Hepatocyte (in vitro differentiated cells): ENCODE results near the gene SLU7.

Source experiments
- EZH2 ChIP-seq: fragments of 200-600 bp; sonication (generic); IDR thresholded peaks from 2 replicates; pipeline ENCODE4 v1.6.1; 2016; ENCODE audit warnings: antibody characterized with exemption, mild to moderate bottlenecking, borderline replicate concordance
- EZH2phosphoT487 ChIP-seq: fragments of 200-600 bp; sonication (generic); IDR thresholded peaks from one replicate; pipeline ENCODE4 v1.6.1; 2018; ENCODE audit warnings: antibody characterized with exemption, mild to moderate bottlenecking, low read depth, moderate library complexity; ENCODE audit not compliant: unreplicated experiment, severe bottlenecking
- TF ChIP-seq, protein P1 (sequence below): fragments of 200-600 bp; sonication (generic); IDR thresholded peaks from 2 replicates; pipeline ENCODE4 v1.5.1; 2016; ENCODE audit warnings: antibody characterized with exemption, mild to moderate bottlenecking; ENCODE audit not compliant: poor library complexity

DNA sequence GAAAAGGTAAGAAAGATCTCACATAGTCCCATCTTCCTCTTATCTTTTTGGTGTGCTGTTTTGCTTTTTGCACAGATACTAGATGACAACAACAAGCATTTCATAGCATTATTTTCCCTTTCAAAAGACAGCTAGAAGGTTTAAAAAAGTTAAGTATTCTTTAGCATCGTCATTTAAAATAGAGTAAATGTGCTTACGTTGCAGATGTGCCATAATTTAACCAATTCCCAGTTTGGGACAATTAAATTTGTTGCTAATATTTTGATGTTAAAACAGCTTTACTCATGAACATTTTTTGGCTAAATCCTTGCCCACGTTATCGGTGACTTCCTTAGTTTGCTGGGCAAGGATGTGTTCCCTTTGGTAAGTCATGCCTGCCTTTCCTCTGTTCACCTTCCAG lies 44.3 kb upstream of the SLU7 start:
- TF ChIP-seq EZH2phosphoT487 = no peak
- TF ChIP-seq, protein P1, sequence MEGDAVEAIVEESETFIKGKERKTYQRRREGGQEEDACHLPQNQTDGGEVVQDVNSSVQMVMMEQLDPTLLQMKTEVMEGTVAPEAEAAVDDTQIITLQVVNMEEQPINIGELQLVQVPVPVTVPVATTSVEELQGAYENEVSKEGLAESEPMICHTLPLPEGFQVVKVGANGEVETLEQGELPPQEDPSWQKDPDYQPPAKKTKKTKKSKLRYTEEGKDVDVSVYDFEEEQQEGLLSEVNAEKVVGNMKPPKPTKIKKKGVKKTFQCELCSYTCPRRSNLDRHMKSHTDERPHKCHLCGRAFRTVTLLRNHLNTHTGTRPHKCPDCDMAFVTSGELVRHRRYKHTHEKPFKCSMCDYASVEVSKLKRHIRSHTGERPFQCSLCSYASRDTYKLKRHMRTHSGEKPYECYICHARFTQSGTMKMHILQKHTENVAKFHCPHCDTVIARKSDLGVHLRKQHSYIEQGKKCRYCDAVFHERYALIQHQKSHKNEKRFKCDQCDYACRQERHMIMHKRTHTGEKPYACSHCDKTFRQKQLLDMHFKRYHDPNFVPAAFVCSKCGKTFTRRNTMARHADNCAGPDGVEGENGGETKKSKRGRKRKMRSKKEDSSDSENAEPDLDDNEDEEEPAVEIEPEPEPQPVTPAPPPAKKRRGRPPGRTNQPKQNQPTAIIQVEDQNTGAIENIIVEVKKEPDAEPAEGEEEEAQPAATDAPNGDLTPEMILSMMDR = no peak
- TF ChIP-seq EZH2 = no peak
